Spleen (tissue), 3 donors: ENCODE results near the gene ARTN.

ENCODE experiments used
- POLR2A ChIP-seq, 3 donors: fragments of 450-650 bp; IDR thresholded peaks; one replicate each; pipeline ENCODE4 v1.5.1; 2017; ENCODE audit warnings: antibody characterized with exemption in 3 of 3, mild to moderate bottlenecking in 1 of 3
- POLR2AphosphoS5 ChIP-seq, 3 donors: sonication (generic); formaldehyde crosslinking; IDR thresholded peaks; one replicate each; pipeline ENCODE4 v1.5.1; 2017; ENCODE audit warnings: antibody characterized with exemption in 3 of 3

GRCh38 chr1:43971336-43971980, 37.9 kb downstream of the ARTN start:
- TF ChIP-seq POLR2A (IDR thresholded peaks at IDR 0.05) (no peak), POLR2AphosphoS5 (IDR thresholded peaks at IDR 0.05) (no peak)
